ENCODE results near the gene MSH3. TPM values are rescaled to one million over a fixed set of nuclear protein-coding genes. Genes with fewer than 3 reads are reported as not detected.

MSH3 gene
- total RNA-seq, 1 donor from 2014 or later = 13.0 TPM

DNA sequence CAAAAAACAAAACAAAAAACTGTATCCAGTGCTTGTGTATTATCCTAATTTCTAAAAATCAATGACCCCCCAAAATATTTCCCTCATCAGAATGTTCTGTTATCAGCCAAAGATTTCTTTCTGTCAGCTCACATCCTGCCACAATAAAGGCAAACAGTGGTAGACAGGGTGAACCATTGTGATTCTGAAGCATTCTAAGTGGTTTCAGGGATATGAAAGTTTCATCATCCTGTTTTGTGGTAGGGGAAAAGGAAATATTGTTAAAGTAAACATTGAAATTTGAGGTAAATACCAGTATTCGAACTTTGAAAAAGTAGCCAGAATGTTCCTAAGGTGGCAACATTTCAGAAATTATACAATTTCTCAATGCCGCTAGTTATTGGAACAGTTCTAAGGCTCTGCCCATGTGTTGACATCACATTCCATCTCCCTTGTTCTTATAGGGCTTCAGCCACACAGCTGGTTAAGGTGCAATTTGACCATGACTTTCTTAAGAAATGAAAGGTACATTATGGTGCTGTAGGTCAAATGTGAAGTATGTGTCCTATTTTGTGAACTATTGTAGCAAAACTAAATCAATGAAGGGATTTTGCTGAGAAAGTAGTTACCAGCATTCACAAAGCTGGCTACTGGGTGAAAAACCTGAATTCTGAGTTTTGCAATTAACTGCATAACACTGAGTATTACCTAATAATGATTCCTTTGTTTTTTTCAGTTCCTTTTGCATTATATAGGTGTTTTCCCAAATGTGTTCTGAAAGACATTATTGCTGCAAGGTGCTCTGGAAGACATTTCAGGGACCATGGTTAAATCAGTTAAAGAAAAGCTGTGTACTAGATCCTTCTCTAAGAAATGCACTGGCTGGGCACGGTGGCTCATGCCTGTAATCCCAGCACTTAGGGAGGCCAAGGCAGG is 198.1 kb downstream of the MSH3 start:
- DNase-seq (ENCODE audit: low spot score) = no peak
- Mint-ChIP-seq H3K4me3 (ENCODE audit: unreplicated experiment) (no peak overlapping the region), H3K4me1 (ENCODE audit: unreplicated experiment) (peaks cover 14% of the 10 kb centered on the region), H3K27ac (ENCODE audit: unreplicated experiment) (peak overlapping the region; percentile 61), H3K9me3 (ENCODE audit: unreplicated experiment) (peaks cover 19% of the 10 kb centered on the region), H3K27me3 (ENCODE audit: unreplicated experiment) (peaks cover 3% of the 10 kb centered on the region), H3K36me3 (ENCODE audit: low read depth, unreplicated experiment) (peaks cover 28% of the 10 kb centered on the region)
- TF ChIP-seq, protein P1, sequence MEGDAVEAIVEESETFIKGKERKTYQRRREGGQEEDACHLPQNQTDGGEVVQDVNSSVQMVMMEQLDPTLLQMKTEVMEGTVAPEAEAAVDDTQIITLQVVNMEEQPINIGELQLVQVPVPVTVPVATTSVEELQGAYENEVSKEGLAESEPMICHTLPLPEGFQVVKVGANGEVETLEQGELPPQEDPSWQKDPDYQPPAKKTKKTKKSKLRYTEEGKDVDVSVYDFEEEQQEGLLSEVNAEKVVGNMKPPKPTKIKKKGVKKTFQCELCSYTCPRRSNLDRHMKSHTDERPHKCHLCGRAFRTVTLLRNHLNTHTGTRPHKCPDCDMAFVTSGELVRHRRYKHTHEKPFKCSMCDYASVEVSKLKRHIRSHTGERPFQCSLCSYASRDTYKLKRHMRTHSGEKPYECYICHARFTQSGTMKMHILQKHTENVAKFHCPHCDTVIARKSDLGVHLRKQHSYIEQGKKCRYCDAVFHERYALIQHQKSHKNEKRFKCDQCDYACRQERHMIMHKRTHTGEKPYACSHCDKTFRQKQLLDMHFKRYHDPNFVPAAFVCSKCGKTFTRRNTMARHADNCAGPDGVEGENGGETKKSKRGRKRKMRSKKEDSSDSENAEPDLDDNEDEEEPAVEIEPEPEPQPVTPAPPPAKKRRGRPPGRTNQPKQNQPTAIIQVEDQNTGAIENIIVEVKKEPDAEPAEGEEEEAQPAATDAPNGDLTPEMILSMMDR (IDR thresholded peaks at IDR 0.05; ENCODE audit: unreplicated experiment) = no peak

DNA sequence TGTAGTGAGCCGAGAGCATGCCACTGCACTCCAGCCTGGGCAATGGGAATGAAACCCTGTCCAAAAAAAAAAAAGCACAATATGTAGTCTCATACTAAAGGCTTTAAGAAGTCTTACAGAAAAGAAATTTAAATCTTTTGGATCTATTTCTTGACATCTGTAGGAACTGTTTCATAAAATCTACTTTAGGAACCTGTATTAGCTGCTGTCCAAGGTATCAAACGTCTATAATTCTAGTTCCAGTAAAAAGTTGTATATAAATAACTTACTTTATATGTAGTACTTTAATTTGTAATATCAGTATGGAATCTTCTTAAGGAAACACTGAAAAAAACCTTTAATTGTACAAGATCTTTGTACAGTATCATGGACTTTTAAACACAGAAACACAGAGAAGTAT is 199.0 kb downstream of the MSH3 start:
- peaks cover 22% of the 10 kb centered on the region for H3K36me3 Mint-ChIP-seq (ENCODE audit: low read depth, unreplicated experiment)
- H3K4me3 Mint-ChIP-seq (ENCODE audit: unreplicated experiment) = no peak overlapping the region
- H3K4me1 Mint-ChIP-seq (ENCODE audit: unreplicated experiment) = peaks cover 14% of the 10 kb centered on the region
- H3K27me3 Mint-ChIP-seq (ENCODE audit: unreplicated experiment) = peaks cover 3% of the 10 kb centered on the region
- no peak for DNase-seq (ENCODE audit: low spot score)
- peaks cover 16% of the 10 kb centered on the region for H3K9me3 Mint-ChIP-seq (ENCODE audit: unreplicated experiment)
- TF ChIP-seq, protein P1 (IDR thresholded peaks at IDR 0.05; ENCODE audit: unreplicated experiment) = no peak
- H3K27ac Mint-ChIP-seq (ENCODE audit: unreplicated experiment) = no peak overlapping the region

DNA sequence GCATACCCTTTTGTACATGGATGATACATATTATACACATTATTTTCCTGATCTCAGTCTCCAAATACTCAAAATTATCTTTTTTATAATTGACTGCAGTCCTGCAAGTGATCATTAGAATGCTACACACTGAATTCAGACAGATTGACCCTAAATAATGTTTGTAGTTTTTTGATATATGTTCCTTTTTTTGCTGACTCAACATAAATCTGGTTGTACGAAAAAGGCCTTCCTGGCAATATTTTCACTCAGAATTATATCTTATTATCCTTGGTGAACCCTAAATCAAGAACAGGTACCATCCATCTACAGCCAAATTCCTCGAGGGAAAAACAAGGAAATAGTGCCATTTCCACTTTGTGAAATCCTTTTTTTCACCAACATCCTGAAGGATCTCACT is 200.1 kb downstream of the MSH3 start:
- Mint-ChIP-seq H3K9me3 (ENCODE audit: unreplicated experiment) (peaks cover 12% of the 10 kb centered on the region), H3K27me3 (ENCODE audit: unreplicated experiment) (peaks cover 3% of the 10 kb centered on the region), H3K27ac (ENCODE audit: unreplicated experiment) (no peak overlapping the region), H3K4me1 (ENCODE audit: unreplicated experiment) (peaks cover 14% of the 10 kb centered on the region), H3K36me3 (ENCODE audit: low read depth, unreplicated experiment) (peaks cover 14% of the 10 kb centered on the region), H3K4me3 (ENCODE audit: unreplicated experiment) (no peak overlapping the region)
- TF ChIP-seq, protein P1 (IDR thresholded peaks at IDR 0.05; ENCODE audit: unreplicated experiment) = no peak
- DNase-seq (ENCODE audit: low spot score) = no peak

DNA sequence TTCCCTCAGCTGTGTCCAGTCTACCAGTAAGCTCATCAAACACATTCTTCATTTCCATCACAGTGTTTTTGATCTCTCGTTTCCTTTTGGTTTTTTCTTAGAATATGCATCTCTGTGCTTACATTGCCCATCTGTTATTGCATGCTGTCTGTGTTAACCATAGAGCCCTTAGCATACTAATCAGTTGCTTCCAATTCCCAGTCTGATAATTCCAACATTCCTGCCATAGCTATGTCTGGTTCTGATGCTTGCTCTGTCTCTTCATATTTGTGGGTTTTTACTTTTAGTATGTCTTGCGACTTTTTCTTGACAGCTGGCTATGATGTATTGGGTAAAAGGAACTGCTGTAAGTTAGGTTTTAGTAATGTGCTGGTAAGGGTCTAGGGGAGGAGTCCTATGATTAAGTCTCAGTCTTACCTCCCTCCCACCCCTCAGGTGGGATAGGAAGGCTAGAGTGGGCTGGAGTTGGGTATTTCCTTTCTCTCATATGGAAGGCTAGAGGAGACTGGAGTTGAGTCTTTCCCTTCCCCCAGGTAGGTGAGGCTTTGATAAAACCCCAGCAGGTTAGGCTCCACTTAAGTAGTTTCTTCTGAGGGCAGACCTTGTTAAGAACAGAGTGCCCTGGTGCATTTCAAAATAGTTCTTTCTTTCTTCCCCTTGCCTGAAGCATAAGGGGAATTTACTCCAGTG is 206.6 kb downstream of the MSH3 start:
- Mint-ChIP-seq H3K9me3 (ENCODE audit: unreplicated experiment) (no peaks in the 10 kb centered on the region), H3K4me3 (ENCODE audit: unreplicated experiment) (no peak overlapping the region), H3K36me3 (ENCODE audit: low read depth, unreplicated experiment) (no peaks in the 10 kb centered on the region), H3K27me3 (ENCODE audit: unreplicated experiment) (no peaks in the 10 kb centered on the region), H3K4me1 (ENCODE audit: unreplicated experiment) (peaks cover 16% of the 10 kb centered on the region), H3K27ac (ENCODE audit: unreplicated experiment) (no peak overlapping the region)
- no peak for DNase-seq (ENCODE audit: low spot score)
- TF ChIP-seq, protein P1 (IDR thresholded peaks at IDR 0.05; ENCODE audit: unreplicated experiment) = no peak

DNA sequence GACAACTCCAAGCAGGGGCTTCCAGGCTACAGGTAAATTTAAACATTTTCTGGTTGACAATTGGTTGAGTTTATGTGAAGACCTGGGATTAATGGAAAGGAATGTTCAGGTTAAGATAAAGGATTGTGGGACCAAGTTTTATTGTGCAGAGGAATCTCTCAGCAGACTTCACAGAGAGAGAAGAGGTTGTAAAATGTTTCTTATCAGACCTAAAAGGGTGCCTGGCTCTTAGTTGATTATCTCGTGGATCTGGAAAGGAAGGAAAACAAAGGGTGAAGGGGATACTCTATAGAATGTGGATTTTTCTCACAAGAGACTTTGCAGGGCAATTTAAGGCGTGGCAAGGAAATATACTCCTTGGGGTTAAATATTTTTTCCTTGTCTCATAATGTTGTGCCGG is 209.3 kb downstream of the MSH3 start:
- H3K27me3 Mint-ChIP-seq (ENCODE audit: unreplicated experiment) = no peaks in the 10 kb centered on the region
- peaks cover 28% of the 10 kb centered on the region for H3K4me1 Mint-ChIP-seq (ENCODE audit: unreplicated experiment)
- no peaks in the 10 kb centered on the region for H3K9me3 Mint-ChIP-seq (ENCODE audit: unreplicated experiment)
- TF ChIP-seq, protein P1 (IDR thresholded peaks at IDR 0.05; ENCODE audit: unreplicated experiment) = no peak
- H3K4me3 Mint-ChIP-seq (ENCODE audit: unreplicated experiment) = no peak overlapping the region
- DNase-seq (ENCODE audit: low spot score) = no peak
- peak overlapping the region; percentile 7 for H3K27ac Mint-ChIP-seq (ENCODE audit: unreplicated experiment)
- no peaks in the 10 kb centered on the region for H3K36me3 Mint-ChIP-seq (ENCODE audit: low read depth, unreplicated experiment)
